HFF-Myc (cell line): ENCODE results near the gene CRY2.

Source experiments
- DNase-seq: peaks from one replicate; pipeline ENCODE4 v3.0.0-alpha.2; 2011; ENCODE audit warnings: low read depth; ENCODE audit errors: extremely low read depth
- H3K4me3 ChIP-seq: replicated peaks from 2 replicates; pipeline ENCODE4 v1.5.1; 2011; ENCODE audit warnings: low read depth, mild to moderate bottlenecking, control low read depth, low read length
- CTCF ChIP-seq: IDR thresholded peaks from 2 replicates; pipeline ENCODE4 v1.5.1; 2012; ENCODE audit warnings: mild to moderate bottlenecking, low read depth, low read length, control low read depth; ENCODE audit errors: missing control alignments

Gene CRY2

GRCh38 chr11:45924036-45924915 lies 77.0 kb downstream of the CRY2 start:
- H3K4me3 ChIP-seq: no peak overlapping the region
- TF ChIP-seq CTCF: no peak
- no peak for DNase-seq

GRCh38 chr11:45924927-45925326 lies 77.7 kb downstream of the CRY2 start:
- TF ChIP-seq CTCF: no peak
- H3K4me3 ChIP-seq: no peak overlapping the region
- DNase-seq: no peak

GRCh38 chr11:45925550-45925949 lies 78.3 kb downstream of the CRY2 start:
- no peak for DNase-seq
- no peak for TF ChIP-seq CTCF
- no peak overlapping the region for H3K4me3 ChIP-seq

- TF ChIP-seq CTCF: no peak
Observed at GRCh38 chr11:45926001-45926401, 78.7 kb downstream of the CRY2 start.

GRCh38 chr11:45926536-45927331 lies 79.5 kb downstream of the CRY2 start:
- H3K4me3 ChIP-seq: no peak overlapping the region
- no peak for DNase-seq
- no peak for TF ChIP-seq CTCF

More at GRCh38 chr11:45926001-45926401, 78.7 kb downstream of the CRY2 start:
- DNase-seq: no peak
- no peak overlapping the region for H3K4me3 ChIP-seq

- no peak overlapping the region for H3K4me3 ChIP-seq
- TF ChIP-seq CTCF: no peak
- DNase-seq: no peak
Observed at GRCh38 chr11:45927332-45927683, 80.0 kb downstream of the CRY2 start.
